GM21576 (cell line): ENCODE results near the gene LY6G5B.
A peak's percentile ranks its signal among the peaks of the same experiment; 100 is the strongest.

Source experiments
- ATAC-seq: cut with Tn5 transposase; IDR thresholded peaks from one replicate; pipeline ENCODE4 v1.9.1; 2021; ENCODE audit warnings: mild to moderate bottlenecking, moderate library complexity; ENCODE audit not compliant: unreplicated experiment

LY6G5B gene

GRCh38 chr6:31640612-31641011 is 29.2 kb upstream of the LY6G5B start:
- no peak for ATAC-seq

GRCh38 chr6:31641370-31641769 is 28.4 kb upstream of the LY6G5B start:
- no peak for ATAC-seq

GRCh38 chr6:31642798-31643570 is 26.8 kb upstream of the LY6G5B start:
- no peak for ATAC-seq

- ATAC-seq, result no peak
Observed at GRCh38 chr6:31643818-31644454, 25.8 kb upstream of the LY6G5B start.

DNA sequence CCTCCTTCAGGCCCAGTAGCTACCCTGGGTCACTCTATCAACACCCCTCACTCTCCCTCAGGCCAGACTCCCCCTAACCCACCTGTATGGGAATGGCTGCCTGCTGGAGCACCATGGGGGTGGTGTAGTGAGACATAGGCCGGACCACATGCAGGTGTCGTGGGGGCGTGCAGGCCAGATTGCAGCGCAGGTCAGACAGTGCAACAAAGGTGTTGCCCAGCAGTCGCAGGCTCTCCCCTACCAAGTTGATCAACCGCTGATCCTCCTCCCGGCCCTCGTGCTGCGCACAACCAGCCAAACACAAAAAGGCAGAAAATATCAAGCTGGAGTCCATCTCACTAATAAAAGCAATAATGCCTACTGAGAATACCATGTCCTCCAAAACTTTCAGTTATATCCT is 24.5 kb upstream of the LY6G5B start:
- no peak for ATAC-seq

GRCh38 chr6:31651602-31652191 is 18.1 kb upstream of the LY6G5B start:
- peak; percentile 24 for ATAC-seq

DNA sequence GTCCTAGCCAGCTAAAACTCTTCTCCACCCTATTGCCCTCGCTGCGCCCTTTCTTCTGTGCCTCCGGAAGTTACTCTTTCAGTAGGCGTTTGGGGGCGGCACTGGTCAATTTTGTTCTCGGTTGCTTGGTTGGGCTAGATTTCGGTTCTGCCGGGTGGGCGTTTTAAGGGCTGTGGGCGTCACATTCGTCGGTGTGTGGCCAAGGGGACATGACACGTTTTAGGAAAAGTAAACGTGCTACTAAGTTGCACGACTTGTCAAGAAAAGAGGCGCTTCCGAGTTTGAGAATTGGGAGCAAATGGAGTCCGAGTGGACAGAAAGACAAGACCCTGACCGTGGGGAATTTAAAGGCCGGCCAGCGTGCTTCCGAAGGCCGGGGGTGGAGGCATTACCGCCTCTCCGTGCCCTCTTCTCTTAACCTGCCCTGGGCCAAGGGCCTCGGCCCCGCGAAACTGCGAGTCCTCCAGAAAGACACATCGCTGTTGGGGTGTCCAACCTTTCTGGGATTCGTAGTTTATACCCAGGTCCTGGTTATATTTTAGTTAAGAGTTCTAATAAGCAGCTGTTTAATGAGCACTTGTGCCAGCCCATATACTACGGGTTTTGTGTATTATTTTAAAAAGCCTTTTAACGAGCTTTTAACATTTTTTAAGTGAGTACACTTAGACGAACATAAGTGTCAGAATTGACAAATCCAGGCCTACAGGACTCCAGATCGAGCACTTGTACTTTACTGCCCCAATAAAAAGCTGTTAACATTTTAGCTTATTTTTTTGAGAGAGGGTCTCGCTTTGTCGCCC is 16.7 kb upstream of the LY6G5B start:
- peak; percentile 61 for ATAC-seq

DNA sequence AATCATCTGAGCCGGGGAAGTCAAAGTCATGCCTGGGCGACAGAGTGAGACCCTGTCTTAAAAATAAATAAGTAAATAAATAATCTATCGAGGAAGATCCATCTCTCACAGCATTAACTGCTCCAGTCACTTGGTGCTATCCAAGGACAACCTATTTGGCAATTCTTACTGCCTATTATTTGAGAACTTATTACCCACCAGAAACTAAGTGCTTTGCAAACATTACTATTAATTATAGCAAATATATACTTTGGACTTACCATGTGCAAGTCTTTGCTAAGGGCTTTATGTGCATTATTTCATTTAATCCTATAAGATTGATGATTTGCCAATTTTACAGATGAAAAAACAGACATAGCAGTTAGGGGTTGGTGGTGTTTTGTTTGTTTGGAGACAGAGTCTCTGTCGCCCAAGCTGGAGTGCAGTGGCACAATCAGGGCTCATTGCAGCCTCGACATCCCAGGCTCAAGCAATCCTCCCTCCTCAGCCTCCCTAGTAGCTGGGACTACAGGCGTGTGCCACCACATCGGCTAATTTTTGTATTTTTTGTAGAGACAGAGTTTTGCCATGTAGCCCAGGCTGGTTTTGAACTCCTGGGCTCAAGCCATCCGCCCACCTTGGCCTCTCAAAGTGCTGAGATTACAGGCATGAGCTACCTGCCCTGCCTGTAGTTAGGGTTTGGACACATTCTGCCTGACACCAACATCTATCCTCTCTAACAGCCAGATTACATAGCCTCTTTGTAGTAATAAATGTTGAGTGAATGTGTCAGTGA is 15.0 kb upstream of the LY6G5B start:
- no peak for ATAC-seq

DNA sequence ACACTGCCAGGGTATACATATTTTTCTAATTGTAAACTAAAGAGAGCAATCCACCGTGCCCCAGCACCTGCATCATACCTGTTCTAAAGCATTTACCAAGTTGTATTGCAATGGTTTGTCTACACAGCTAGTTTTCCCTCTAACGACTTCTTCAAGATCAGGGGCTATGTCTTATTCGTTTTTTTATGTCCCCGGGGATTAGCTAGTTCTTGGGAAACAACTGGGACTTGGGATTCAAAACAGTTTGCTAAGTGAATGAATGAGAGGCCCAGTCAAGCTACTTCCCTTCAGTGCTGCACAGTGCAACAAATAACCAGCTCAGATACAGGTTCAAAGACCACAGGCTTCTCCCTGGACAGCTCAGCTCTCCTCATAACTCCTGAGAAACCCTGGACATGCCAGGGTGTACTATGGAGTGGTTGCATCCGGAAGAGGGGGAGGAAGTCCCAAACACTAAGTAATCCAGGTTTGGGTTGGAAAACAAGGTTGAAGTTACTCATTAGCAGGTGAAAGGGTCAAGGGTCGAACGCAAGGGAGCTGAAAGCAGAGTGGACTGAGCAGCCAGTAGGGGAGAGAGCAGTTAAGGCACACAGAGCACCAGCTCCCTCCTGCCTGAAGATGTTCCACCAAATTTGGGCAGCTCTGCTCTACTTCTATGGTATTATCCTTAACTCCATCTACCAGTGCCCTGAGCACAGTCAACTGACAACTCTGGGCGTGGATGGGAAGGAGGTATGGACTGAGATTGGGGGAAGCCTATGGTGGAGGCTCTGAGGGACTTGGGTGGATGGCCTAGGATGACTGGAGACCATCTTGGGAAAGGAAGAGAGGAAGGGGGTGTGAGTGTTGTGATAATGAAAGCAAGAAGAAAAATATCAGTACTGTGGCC is 14.2 kb upstream of the LY6G5B start, which contains the start of gene APOM:
APOM (plus strand) TSS at position 546 of the 889 bp plus-strand sequence; CDS start at position 619, 73 bp downstream.
- ATAC-seq, result no peak

DNA sequence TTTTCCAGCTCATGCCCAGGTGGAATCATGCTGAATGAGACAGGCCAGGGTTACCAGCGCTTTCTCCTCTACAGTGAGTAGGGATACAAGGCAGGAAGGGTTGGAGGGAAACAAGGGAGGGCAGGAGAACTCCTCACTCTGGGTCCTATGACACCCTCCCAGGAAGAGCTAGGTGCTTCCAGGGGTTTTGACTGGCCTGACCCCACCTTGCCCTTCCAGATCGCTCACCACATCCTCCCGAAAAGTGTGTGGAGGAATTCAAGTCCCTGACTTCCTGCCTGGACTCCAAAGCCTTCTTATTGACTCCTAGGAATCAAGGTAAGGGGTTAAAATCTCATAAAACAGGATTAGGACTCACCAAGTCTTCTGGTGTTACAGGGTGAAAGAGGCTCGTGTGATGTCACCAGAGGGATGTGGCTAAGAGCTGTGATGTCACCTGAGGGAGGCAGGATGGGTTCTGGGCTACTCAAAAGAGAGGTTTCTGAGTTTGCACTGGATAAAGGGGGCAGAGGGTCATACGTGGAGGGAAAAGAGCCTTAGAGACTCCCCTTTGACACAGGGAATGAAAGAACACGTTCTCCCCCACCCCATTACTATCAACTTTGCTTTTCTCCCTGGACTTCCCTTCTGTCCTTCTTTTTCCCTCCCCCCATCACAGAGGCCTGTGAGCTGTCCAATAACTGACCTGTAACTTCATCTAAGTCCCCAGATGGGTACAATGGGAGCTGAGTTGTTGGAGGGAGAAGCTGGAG is 12.2 kb upstream of the LY6G5B start:
- ATAC-seq, result no peak

DNA sequence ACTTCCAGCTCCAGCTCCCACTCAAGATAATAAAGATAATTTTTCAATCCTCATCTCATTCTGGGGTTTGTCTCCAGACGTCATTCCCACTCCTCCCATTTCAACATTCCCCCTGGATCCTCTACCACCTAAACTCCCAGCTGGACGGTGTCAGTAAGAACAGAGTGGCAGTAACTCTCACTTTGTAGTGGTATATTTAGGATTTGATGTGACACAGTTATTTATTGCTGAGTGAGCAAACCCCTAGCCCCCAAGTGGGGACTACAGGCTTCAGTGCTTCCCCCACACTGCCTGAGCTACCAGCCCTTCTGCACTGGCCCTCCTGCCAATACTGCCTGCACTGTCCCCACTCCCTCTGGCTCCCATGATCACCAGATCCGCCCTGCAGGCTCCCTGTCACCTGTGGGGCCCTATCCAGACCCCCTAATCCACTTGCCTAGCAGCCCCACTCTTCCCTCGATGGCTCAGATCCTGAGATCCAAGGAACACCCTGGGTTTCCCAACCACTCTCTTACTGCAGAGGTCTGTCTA is 11.6 kb upstream of the LY6G5B start:
- ATAC-seq, result no peak

- ATAC-seq, result no peak
Observed at GRCh38 chr6:31658983-31659648, 10.7 kb upstream of the LY6G5B start.

GRCh38 chr6:31659649-31660380 is 10.0 kb upstream of the LY6G5B start:
- no peak for ATAC-seq

DNA sequence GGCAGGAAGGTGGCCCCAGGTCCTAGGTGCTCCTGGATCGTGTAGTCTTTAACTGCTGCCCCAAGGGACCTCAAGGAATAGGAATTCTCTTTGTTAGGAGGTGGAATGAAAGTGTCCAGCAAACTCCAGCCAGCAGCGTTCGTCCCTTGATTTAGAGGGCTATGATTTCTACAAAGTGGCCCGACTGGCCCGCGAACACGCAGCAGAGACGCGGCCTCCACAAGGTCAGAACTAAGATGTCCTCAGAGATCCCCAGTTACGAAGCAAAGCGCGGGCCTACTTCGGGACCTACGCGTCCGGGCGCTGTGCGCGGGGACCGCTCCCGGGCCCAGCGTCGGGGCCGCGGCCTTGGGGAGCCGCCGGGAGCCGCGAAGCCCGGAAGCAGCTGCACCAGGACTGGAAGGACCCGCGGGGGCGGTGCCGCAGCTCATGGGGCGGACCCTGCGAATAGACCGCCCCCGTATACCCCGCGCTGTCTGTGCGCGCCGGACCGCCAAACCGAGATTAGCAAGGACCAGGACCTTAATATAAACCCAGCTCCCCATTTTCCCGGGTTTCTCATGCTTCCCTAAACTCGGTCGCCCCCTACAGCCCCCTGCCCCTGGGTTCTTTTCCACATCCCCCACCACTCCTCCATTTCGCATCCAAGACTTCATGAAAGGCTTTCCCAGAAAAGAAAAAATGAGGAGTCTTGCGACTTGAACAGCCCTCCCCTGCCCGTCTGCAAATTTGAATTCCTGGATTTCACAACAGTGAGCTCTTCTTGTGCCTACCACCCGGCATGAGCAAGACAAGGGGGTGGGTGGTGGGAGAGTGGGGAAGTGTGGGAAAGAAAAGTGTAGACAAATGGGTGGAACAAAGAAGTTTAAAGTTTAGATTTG is 9.2 kb upstream of the LY6G5B start, which contains the start of gene C6orf47:
C6orf47 (minus strand) TSS at position 398 of the 881 bp plus-strand sequence. CDS start 831 bp downstream, outside the sequence.
- peak; percentile 45 for ATAC-seq

DNA sequence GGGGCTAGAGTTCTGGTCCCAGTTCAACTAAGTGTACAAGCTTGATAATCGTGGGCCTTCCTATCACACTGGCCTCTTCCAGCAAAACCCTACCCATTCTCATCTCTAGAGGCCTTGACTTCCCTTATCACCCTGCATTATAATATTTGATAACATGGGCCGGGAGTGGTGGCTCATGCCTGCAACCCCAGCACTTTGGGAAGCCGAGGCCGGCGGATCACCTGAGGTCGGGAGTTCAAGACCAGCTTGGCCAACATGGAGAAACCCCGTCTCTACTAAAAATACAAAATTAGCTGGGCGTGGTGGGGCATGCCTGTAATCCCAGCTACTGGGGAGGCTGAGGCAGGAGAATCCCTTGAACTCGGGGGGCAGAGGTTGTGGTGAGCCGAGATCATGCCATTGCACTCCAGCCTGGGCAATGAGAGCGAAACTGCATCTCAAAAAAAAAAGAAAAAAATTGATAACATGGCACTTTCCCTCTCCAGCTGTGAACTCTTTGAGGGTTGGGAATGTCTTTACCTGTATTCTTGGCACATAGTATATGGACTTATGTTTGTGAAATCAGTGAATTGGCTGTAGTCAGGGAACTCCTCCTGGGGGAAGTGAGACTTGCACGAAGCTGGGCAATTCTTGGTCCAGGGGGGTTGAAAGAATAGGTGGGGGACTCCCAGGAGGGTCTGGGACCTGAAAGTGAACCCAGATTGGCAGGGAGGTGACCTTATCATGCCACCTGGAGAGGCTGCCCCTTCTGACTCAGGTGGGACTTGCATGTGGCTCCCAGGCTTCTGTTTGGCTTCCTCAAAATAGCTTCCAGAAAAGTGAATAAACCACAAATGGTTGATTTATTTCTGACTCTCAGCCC is 8.3 kb upstream of the LY6G5B start:
- no peak for ATAC-seq
